NCI-H460 (cell line): Measurements from ENCODE around the gene ADIPOR2. TPM values are rescaled to one million over a fixed set of nuclear protein-coding genes. Genes with fewer than 3 reads are reported as not detected.

Experiments used
- DNase-seq: peaks from one replicate; pipeline ENCODE4 v3.0.0-alpha.2; 2016; ENCODE audit warnings: low read depth; ENCODE audit errors: extremely low read depth
- total RNA-seq: library from RNA; depleted of rRNA; stranded (reverse); fragments of >200 nt; shearing (Covaris generic); gene quantifications from 2 replicates; pipeline ENCODE4 v1.2.3, GENCODE V29; 2014

The ADIPOR2 gene
- total RNA-seq, 1 experiment from 2014 or later = 32.1 TPM

DNA sequence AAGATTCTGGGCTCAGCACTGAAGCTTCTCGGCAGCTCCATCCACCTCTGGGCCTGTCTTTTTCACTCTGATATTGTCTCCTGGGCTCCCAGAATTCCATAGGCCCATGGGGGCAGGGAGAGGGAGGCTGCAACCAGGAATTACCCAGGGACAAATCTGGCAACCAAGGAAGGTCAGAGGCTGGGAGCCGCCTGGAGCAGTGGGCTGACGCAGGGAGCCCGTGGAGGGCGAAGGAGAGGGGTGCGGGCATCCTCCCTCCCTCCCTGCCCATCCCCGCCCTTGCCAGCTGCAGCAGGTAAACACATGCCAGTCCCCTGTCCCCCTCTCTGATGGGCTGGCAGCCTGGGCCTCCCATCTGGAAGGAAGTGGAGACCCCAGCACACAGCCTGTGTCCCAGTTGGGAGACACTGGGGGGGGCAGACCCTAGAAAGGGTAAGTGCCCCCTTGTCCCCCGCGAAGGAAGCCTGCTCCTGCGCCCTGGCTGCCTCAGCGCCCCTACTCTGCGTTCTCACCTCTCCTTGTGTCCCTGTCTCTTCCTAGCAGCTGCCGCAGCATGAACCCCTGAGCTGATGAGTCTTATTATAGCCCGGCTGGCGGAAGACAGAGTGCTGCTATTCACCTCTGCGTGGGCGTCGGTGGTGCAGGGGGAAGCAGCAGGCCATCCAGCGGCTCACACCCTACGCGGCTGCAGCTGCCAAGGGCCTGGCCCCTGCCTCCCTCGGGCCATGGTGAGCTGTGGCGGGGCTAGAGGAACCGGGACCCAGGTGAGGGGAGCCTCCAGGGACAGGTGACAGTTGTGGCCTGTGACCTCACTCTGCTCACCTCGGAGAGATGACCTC, 136.2 kb downstream of the ADIPOR2 start:
- no peak for DNase-seq

DNA sequence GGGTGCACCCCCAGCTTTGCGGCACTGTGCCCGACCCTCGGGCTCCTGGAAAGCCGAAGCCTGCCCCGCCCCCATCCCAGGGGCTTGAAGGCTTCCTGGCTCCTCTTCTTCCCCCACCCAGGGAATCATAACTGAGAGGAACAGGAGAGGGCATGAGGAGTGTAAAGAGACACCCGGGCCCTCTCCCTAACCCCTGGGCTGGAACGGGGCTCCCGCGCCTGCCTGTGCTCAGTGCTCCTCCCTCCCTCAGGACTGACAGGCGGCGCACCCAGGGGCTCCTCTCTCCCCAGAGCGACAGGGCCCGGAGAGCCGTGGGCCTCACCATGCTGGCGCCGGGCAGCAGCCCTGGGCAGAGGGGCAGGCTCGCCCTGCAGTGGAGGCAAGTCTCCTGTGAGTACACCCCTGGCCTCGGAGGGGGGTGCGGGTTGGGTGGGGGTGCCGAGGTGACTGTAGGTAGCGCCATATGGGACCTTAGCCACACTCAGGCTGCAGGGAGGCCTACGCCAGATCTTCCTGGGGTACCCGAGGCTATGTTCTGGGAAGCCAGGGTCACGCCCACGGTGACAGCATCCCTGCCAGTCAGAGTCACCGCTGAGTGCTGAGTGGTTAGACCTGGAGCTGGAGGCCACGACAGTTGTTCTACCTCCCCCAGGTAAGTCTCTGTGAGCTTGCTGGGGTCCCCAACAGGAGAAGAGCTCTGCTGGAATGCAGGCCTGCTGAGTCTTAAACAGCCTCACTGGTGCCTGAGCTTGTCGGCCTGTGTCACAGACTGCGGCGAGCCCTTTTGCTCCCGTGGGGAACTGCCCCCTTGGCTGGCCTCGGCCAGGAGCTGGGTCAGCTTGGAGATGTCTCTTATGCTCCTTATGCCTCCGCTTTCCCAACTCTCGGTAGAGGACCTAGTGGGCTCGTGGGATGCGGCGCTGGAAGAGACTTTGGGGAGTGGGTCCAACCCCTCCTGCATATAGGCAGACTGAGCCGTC, 137.2 kb downstream of the ADIPOR2 start:
- DNase-seq = no peak

DNA sequence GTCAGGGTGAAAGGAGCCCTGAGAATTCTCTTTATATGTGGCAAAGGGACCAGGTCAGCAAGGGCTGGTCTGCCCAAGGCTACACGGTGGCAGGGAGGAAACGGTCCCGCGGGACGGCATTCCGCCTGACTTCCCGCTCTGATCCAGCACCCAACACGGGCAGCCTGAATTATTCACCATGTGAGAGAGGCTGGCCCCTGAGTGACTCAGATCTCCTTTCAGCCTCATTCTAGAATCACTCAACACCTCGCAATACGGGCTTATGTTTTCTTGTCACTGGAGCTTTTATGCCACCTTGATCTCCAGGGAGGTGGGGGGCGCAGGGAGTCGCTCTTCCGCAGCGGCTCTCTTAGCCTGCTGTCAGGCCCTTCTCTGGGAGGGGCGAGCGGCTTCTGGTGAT, 138.0 kb downstream of the ADIPOR2 start:
- DNase-seq = no peak

DNA sequence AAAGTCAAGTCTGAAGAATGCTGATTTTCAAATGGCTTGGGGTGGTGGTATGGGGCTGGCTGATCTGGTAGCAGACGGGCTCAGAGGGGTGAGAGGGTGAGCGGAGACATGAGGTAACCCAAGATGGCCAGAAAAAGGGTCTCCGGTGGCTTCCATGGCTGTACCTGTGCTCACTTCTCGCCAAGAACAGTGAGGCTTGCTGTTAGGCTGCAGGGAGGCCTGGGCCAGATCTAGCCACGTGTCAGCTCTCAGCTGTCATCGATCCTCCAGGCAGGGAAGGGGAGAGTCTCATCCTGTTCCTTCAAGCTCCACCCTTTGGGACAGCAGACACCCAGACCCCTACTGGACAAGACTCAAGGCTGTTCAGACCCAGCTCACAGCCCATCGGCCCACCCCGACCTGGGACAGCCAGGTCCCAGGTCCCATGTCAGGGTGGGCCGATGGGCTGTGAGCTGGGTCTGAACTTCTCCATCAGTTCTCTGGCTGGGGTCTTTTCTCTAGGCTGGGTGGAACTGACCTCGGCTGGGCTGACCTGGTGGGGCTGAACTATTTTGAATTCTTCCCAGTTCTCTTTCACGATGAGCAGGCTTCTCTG, 138.5 kb downstream of the ADIPOR2 start:
- no peak for DNase-seq

DNA sequence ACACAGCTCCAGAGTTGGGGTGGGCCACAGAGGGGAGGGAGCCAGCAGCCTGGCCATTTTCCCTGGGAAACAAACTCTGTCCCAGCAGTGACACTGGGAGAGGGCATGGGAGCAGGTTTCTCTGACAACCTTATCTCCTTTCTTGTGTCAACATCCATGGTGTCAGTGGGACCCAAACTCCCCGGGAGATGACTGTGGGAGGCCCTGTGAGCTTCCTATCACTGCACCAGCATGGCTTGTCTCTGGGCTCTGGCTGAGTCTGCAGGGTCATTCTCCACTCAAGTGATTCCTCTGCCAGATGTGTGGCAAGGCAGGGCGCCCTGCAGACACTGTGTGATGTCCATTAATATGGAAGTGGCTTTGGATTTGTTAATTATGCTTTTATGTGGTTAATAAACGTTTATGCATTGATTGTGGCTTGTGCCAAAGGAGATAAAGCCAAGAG, 139.6 kb downstream of the ADIPOR2 start:
- DNase-seq = no peak

DNA sequence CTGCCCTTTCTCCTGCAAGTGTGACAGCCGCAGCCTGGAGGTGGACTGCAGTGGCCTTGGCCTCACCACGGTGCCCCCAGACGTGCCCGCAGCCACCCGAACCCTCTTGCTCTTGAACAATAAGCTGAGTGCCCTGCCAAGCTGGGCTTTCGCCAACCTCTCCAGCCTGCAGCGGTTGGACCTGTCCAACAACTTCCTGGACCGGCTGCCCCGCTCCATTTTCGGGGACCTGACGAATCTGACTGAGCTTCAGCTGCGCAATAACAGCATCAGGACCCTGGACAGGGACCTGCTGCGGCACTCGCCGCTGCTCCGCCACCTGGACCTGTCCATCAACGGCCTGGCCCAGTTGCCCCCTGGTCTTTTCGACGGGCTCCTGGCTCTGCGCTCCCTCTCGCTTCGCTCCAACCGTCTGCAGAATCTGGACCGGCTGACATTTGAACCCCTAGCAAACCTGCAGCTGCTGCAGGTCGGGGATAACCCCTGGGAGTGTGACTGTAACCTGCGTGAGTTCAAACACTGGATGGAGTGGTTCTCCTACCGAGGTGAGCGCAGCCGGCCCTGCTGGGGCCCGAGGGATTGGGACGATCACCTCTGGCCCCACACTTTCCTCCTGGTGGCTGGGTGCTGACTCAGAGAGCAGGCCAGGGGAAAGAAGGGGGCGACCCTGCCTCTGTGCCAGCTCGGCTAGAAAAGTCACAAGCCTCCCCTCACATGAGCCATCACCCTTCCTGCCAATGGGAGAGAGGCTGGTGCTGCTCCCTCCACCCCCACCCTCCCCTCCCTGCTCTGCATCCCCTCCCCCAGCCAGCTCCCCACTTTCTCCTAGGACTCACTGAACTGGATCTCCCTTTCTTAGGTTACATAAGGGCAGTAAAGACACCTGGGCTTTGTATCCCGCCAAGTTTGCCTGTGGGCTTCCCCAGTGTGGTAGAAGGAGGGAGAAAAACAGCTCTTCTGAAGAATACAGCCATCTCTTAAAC, 140.4 kb downstream of the ADIPOR2 start:
- DNase-seq = peak; percentile 5

DNA sequence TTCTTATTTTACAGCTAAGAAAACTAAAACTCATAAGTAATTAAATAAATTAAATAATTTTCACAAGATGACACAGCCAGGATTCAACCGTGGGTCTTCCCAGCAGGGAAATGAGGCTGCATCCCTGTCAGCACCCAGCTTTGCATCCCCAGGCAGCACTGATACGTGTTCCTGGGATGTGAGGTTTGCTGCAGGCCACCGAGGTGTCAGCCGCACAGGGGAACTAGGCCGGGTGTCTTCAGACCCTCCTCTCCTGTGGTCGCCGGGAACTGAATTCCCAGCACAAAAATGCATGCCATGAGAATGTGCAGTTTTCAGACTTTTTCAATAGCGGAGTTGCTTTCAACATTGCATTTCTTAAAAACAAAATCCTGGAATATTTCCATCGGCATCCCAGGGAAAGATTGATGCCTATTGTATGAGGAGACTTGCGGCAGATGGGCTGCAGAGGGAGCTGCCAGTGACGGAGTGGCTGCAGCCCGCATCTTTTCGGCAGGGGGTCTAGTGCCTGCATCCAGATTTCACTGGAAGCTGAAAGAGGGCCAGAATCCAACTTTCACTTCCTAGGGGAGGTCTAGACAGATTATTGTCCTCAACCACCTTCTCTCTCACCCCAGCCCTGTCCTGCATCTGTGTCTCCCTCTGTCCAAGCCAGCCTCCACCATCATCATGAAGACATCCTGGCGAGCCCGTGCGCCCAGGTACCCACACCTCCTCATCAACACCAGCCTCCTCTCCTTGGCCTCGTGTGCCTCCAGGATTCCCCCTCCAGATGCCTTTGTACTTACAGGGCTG, 142.1 kb downstream of the ADIPOR2 start:
- DNase-seq = no peak

DNA sequence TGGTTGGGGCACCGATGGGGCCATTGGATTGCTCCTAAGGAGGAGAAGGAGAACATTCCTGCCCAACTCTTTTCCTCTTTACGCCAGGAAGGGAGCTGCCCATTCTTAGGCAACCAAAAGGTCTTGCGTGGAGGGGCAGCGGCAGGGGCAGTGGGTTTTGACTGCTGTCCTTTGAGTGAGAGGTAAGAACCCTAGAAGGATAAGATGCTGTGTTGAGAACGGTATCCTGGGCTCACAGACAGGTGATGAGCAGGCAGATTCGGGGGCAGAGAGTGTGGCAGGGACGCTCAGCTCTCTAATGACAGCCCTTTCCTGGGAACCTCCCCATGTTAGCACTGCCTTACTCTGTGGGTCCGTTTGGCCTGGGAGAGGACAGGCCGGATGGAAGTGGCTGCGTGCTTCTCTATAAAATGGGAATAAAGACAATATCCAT, 142.7 kb downstream of the ADIPOR2 start:
- DNase-seq = no peak

DNA sequence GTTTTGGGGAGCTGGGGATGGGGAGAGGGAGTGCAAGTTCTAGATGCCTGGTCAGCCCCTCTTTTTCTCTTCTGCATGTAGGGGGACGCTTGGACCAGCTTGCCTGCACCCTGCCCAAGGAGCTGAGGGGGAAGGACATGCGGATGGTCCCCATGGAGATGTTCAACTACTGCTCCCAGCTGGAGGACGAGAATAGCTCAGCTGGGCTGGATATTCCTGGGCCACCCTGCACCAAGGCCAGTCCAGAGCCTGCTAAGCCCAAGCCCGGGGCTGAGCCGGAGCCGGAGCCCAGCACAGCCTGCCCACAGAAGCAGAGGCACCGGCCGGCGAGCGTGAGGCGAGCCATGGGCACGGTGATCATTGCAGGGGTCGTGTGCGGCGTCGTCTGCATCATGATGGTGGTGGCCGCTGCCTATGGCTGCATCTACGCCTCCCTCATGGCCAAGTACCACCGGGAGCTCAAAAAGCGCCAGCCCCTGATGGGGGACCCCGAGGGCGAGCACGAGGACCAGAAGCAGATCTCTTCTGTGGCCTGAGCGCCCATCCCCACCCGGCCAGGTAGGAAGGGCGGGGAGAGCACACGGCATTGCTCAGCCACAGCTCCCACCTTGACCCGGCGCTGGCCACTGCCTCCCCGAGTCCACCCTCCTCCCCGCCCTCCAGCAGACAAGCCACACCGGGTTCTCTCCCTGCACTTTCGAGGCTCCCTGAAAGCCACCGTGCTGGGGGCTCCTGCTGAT, 143.5 kb downstream of the ADIPOR2 start:
- no peak for DNase-seq

DNA sequence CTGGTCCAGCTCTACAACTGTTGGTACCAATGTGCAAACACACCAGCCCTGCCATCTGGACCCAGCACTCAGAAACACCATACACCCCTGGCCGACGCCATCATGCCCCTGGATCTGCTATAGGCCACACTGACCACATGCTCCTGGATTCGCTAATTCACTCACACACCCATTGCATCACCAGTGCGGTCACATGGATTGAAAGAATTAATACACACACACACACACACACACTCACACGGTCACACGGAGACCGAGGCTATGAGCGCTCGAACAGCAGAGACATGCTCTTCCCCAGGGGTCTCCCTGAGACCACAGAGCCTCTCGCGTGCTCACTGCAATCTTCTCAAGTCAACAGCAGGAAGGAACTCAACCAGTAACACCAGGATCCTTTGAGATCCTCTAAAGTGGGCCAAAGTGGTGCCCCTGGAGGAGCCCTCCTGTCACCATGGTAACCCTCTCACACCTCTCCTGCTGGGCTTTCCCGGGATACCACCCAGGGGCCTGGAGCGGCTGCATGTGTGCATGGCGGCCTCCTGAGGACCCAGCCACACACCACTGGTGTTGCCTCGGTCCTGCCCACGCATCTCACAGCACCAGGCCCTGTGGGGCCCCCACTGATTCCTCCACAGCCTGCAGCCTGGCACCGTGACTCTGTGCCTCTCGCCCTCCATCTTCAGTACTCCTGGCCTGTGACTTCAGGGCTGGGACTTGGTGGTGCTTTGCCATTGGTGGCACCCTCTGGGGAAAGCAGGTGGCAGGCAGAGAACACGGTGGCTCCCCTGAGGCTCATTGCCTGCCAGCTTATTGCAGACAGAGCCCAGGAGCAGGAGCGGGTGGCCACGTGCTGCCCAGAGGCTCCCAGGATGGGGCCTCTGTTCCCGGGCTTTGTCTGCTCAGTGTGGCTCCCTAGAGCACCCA, 144.6 kb downstream of the ADIPOR2 start:
- no peak for DNase-seq

DNA sequence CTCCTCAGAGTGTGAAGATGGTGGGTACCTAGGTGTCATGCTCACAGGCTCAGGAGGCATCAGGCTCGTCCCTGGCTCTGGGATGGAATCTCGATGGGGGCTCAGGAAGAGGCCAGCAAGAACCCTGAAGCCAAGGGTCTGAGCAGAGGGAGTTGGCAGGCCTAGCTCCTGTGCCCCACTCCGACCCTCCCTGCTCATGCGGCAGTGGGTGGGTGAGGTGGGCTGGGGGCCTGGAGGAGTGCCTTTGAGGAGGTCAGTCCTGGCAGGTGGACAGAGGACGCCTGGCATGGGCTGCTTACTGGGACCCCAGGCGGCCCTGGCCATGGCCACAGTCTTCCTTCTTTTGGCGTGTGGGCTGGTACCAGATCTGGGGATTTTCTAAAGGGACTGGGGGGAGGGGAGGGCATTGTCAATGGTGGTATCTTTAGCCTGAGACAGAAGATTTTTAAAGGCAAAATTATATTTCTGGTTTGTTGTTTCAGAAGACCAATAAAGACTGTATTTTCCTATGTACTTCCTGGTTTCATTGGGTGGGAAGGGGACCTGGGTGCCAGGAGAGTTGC, 145.5 kb downstream of the ADIPOR2 start:
- no peak for DNase-seq

DNA sequence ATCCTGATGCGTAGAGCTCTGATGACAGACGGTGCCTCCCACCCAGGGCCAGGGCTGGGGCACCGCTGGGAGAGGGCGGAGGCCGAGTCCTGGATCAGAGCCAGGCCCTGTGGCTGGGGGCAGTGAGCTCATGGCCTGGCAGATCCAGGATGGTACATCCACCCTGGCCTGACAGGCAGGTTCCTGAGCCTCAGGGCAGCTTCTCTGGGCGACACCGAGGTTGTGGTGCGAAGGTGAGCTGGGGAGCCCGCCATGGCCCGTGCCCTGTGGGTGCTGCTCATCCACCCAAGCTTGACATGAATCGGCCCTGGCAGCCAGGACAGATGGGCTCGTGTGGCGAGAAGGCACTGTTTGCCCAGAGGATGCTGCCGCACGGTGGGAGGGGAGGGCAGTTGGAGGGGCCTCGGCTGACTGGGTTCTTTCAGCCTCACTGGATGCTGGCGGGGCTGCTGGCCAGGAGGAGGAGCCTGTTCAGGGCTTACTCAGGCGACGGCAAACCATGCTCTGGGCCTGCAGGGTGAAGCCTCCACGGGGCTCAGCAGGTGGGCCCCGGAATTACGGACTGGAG, 146.1 kb downstream of the ADIPOR2 start:
- DNase-seq = no peak

DNA sequence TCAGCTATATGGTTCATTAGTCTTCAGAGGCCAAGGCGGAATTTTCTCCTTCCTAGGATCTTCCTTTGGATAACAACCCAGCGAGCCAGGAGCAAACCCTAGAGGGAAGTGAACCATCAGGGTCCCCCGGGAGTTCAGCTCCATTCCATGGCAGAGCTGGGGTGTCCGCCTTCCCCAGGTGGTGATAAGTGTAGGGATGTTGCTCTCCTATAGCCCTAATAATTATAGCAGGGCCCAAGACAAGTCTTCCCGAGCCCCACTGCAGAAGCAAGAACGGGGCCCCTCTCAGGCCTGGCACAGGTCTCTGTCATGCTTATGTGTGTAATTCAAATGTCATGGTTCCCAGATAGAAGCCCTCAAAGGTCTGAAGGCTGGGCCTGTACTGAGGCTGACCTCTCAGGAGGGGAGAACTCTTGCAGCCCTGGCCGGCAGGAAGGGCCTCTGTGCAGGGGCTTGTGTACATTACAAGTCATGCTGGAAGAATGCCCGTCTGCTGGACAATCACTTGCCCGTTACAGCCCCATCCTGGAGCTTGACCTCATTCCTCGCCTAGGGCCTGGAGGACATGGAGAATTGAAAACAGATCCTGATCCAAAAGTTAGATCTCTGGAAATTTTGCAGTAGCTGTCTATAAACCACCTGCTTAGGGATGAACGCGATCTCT, 146.8 kb downstream of the ADIPOR2 start:
- DNase-seq = no peak
